ENCODE results near the gene HPSE2.

Gene HPSE2

GRCh38 chr10:98655492-98655891 is 580.2 kb downstream of the HPSE2 start:
- H3K36me3 ChIP-seq (ENCODE audit: insufficient read depth, low read length), result no peaks in the 10 kb centered on the region
- H3K9ac ChIP-seq (ENCODE audit: insufficient read length), result no peak overlapping the region
- no peaks in the 10 kb centered on the region for H3K9me3 ChIP-seq (ENCODE audit: low read depth, low read length)
- TF ChIP-seq FOXP2 (optimal IDR thresholded peaks at IDR 0.05; ENCODE audit: control extremely low read depth, extremely low read length, insufficient read depth) (no peak), POLR2AphosphoS5 (IDR thresholded peaks at IDR 0.05; ENCODE audit: borderline replicate concordance, low read depth, low read length) (no peak), EZH2 (IDR thresholded peaks at IDR 0.05) (no peak)
- H3K27ac ChIP-seq, result no peak overlapping the region
- H3K4me3 ChIP-seq, result no peak overlapping the region
- DNase-seq (ENCODE audit: low read depth, low spot score), result no peak

GRCh38 chr10:98649170-98649569 is 586.5 kb downstream of the HPSE2 start:
- H3K9me3 ChIP-seq (ENCODE audit: low read depth, low read length), result no peaks in the 10 kb centered on the region
- DNase-seq (ENCODE audit: low read depth, low spot score), result no peak
- no peak overlapping the region for H3K9ac ChIP-seq (ENCODE audit: insufficient read length)
- no peak overlapping the region for H3K4me3 ChIP-seq
- H3K27ac ChIP-seq, result no peak overlapping the region
- no peaks in the 10 kb centered on the region for H3K36me3 ChIP-seq (ENCODE audit: insufficient read depth, low read length)
- TF ChIP-seq EZH2 (IDR thresholded peaks at IDR 0.05) (no peak), FOXP2 (optimal IDR thresholded peaks at IDR 0.05; ENCODE audit: control extremely low read depth, extremely low read length, insufficient read depth) (no peak), POLR2AphosphoS5 (IDR thresholded peaks at IDR 0.05; ENCODE audit: borderline replicate concordance, low read depth, low read length) (no peak)

- Histone ChIP-seq H3K27ac (no peak overlapping the region), H3K9me3 (ENCODE audit: low read depth, low read length) (no peaks in the 10 kb centered on the region), H3K9ac (ENCODE audit: insufficient read length) (no peak overlapping the region), H3K4me3 (peak overlapping the region; percentile 9; the same call in 1 of the 2 replicates), H3K36me3 (ENCODE audit: insufficient read depth, low read length) (no peaks in the 10 kb centered on the region)
- DNase-seq (ENCODE audit: low read depth, low spot score), result no peak
- TF ChIP-seq FOXP2 (optimal IDR thresholded peaks at IDR 0.05; ENCODE audit: control extremely low read depth, extremely low read length, insufficient read depth), result no peak
Measured at GRCh38 chr10:98646998-98647917, 588.4 kb downstream of the HPSE2 start.

- no peak overlapping the region for H3K4me3 ChIP-seq
Measured at GRCh38 chr10:98644466-98644865, 591.2 kb downstream of the HPSE2 start.

GRCh38 chr10:98642281-98642680 is 593.4 kb downstream of the HPSE2 start:
- no peak for DNase-seq (ENCODE audit: low read depth, low spot score)
- H3K36me3 ChIP-seq (ENCODE audit: insufficient read depth, low read length), result no peaks in the 10 kb centered on the region
- TF ChIP-seq FOXP2 (optimal IDR thresholded peaks at IDR 0.05; ENCODE audit: control extremely low read depth, extremely low read length, insufficient read depth) (no peak), POLR2AphosphoS5 (IDR thresholded peaks at IDR 0.05; ENCODE audit: borderline replicate concordance, low read depth, low read length) (no peak), EZH2 (IDR thresholded peaks at IDR 0.05) (no peak)

More at GRCh38 chr10:98644466-98644865, 591.2 kb downstream of the HPSE2 start:
- no peak overlapping the region for H3K27ac ChIP-seq
- no peak for DNase-seq (ENCODE audit: low read depth, low spot score)
- no peak overlapping the region for H3K9ac ChIP-seq (ENCODE audit: insufficient read length)
- no peaks in the 10 kb centered on the region for H3K36me3 ChIP-seq (ENCODE audit: insufficient read depth, low read length)
- H3K9me3 ChIP-seq (ENCODE audit: low read depth, low read length), result no peaks in the 10 kb centered on the region
- TF ChIP-seq FOXP2 (optimal IDR thresholded peaks at IDR 0.05; ENCODE audit: control extremely low read depth, extremely low read length, insufficient read depth) (no peak), POLR2AphosphoS5 (IDR thresholded peaks at IDR 0.05; ENCODE audit: borderline replicate concordance, low read depth, low read length) (no peak)

GRCh38 chr10:98638920-98639319 is 596.7 kb downstream of the HPSE2 start:
- Histone ChIP-seq H3K36me3 (ENCODE audit: insufficient read depth, low read length) (no peaks in the 10 kb centered on the region), H3K9me3 (ENCODE audit: low read depth, low read length) (no peaks in the 10 kb centered on the region), H3K9ac (ENCODE audit: insufficient read length) (no peak overlapping the region), H3K27ac (no peak overlapping the region), H3K4me3 (no peak overlapping the region)
- no peak for DNase-seq (ENCODE audit: low read depth, low spot score)
- TF ChIP-seq EZH2 (IDR thresholded peaks at IDR 0.05) (no peak), POLR2AphosphoS5 (IDR thresholded peaks at IDR 0.05; ENCODE audit: borderline replicate concordance, low read depth, low read length) (no peak), FOXP2 (optimal IDR thresholded peaks at IDR 0.05; ENCODE audit: control extremely low read depth, extremely low read length, insufficient read depth) (no peak)

More at GRCh38 chr10:98642281-98642680, 593.4 kb downstream of the HPSE2 start:
- Histone ChIP-seq H3K27ac (no peak overlapping the region), H3K9me3 (ENCODE audit: low read depth, low read length) (no peaks in the 10 kb centered on the region), H3K4me3 (no peak overlapping the region), H3K9ac (ENCODE audit: insufficient read length) (no peak overlapping the region)

GRCh38 chr10:98636921-98637329 is 598.7 kb downstream of the HPSE2 start:
- Histone ChIP-seq H3K36me3 (ENCODE audit: insufficient read depth, low read length) (no peaks in the 10 kb centered on the region), H3K9ac (ENCODE audit: insufficient read length) (no peak overlapping the region), H3K27ac (no peak overlapping the region), H3K9me3 (ENCODE audit: low read depth, low read length) (no peaks in the 10 kb centered on the region), H3K4me3 (no peak overlapping the region)
- TF ChIP-seq FOXP2 (optimal IDR thresholded peaks at IDR 0.05; ENCODE audit: control extremely low read depth, extremely low read length, insufficient read depth), result no peak
- TF ChIP-seq EZH2 (IDR thresholded peaks at IDR 0.05), result no peak
- TF ChIP-seq POLR2AphosphoS5 (IDR thresholded peaks at IDR 0.05; ENCODE audit: borderline replicate concordance, low read depth, low read length), result no peak
- DNase-seq (ENCODE audit: low read depth, low spot score), result no peak

GRCh38 chr10:98632456-98633150 is 603.0 kb downstream of the HPSE2 start:
- H3K27ac ChIP-seq, result no peak overlapping the region
- no peak for DNase-seq (ENCODE audit: low read depth, low spot score)
- no peak overlapping the region for H3K4me3 ChIP-seq
- no peak overlapping the region for H3K9ac ChIP-seq (ENCODE audit: insufficient read length)
- no peaks in the 10 kb centered on the region for H3K36me3 ChIP-seq (ENCODE audit: insufficient read depth, low read length)
- no peaks in the 10 kb centered on the region for H3K9me3 ChIP-seq (ENCODE audit: low read depth, low read length)
- TF ChIP-seq EZH2 (IDR thresholded peaks at IDR 0.05) (no peak), FOXP2 (optimal IDR thresholded peaks at IDR 0.05; ENCODE audit: control extremely low read depth, extremely low read length, insufficient read depth) (no peak), POLR2AphosphoS5 (IDR thresholded peaks at IDR 0.05; ENCODE audit: borderline replicate concordance, low read depth, low read length) (no peak)
